ENCODE data around the gene PATL1.

Gene PATL1

GRCh38 chr11:59615637-59616395 is 53.0 kb downstream of the PATL1 start, which contains the start of gene OSBP:
OSBP (minus strand) TSS chr11:59615774; CDS start chr11:59615664, 110 bp downstream.
- peak; percentile 86 to 94 for DNase-seq (ENCODE audit: low read depth in 2 of 2)

- peak; percentile 27 to 38 for DNase-seq (ENCODE audit: low read depth in 2 of 2)
These were observed 53.7 kb downstream of the PATL1 start for GRCh38 chr11:59615120-59615636.

DNA sequence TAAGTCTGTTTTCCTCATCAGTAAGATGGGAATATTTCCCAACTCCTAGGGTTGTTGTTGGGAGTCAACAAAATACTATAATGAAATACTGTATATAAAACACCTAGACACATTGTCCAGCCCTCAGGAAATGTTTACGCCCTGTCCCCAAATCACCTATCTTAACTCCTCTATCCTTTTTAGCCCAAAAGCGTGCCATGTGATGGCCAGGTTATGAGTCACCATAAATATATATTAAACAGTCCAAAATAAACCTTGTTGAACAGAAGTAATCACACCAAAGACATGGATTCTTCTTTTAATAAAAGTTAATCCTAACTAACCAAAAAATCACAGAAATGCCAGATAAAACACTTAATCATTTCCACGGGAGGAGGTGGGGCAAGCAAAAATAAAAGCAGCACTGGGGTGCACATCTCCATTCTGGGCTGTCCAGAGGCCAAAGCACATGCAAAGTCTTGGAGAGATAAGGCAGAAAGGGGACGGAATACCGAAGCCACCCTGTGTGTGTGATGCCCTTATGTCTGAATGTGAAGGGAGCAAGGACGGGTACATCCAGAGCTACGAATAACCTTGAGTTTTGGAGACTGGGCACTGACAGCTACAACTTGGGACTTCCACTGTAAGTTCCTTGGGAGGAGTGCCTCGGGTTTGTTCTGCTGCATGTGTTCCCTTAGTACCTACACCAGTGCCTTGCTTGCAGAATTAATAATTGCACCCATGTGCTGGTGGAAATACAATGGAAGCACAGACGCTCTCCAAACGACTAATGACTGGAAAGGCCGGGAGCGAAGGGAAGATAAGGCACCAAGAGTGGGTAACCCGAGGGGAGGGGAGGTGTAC is 54.3 kb downstream of the PATL1 start:
- no peak for DNase-seq (ENCODE audit: low read depth in 2 of 2)

DNA sequence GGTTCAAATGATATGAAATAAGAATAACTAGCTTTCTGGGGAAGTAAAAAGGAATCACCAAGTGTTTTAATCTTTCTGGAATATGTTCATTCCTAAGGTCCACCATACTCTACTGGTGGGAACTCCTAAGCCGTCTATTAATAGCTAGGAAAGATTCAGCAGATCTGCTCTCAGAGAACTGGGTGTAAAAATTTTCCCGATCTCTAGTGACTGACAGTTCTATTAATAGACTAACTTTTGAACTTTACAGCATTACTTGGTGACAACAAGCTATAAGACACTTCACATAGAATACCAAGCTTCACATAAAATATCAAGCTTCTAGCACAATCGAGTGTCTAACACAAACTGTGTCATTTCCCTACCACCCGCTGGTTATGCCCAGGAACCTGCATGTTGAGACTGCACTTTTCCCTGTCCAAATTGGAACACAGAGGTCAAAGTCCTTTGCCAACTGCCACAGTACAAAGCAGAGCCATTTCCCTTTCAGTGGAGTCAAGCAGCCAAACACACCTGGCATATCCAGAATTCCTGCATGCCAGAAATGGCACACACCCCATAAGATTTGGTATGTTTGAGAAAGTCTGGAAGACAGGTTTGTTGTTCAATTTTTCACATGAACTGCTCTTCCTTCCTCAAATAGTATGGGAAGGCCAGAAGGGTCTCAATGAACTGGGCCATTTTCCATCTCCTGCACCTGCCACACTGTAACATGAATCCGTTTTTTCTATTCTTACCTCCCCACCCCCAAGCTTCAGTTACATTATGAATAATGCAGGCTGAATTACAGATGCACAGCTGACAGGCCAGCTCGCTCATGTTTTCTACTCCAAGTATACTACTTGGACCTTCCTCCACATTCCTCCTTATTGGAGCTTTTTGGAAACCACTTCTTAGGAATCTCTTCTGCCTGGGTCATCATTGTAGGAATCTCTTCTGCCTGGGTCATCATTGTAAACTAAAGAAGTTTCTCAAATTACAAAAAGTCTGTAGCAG is 57.0 kb downstream of the PATL1 start:
- no peak for DNase-seq (ENCODE audit: low read depth in 2 of 2)

GRCh38 chr11:59610289-59610688 is 58.5 kb downstream of the PATL1 start:
- no peak for DNase-seq (ENCODE audit: low read depth in 2 of 2)

DNA sequence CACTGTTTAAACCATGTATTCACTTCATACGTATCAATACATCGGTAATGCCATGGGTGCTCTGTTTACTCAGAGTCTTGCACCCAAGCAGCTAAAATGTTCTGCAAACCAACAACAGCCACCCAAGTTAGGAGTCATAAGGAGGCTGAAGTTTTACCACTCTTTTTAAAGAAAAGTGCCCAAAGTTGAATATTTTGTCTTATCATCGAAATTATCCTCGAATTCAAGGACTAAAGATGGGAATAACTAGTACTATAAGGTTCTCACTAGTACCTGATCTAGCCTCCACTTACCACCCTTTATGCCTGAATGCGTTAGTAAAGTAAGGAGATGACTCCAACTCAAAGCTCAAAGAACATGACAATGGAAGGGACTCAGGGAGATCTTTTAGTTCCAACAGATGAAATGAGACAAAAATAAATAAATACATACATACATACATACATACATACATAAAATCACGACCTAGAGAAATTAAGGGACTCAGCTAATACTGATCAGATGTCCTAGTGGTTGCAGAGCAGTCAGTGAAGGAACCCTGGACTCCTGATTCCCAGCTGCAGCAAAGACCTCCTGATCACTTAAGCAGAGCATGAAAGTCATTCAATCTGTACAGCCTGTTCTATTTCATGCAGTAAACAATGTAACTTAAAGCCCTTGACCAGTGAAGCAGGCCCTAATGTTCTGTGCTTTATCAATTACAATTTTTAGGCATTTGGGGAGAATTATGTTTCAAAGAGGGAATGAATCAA is 61.0 kb downstream of the PATL1 start:
- DNase-seq (ENCODE audit: low read depth in 2 of 2): no peak

- DNase-seq (ENCODE audit: low read depth in 2 of 2): no peak
These were observed 66.4 kb downstream of the PATL1 start for GRCh38 chr11:59602432-59602831.

DNA sequence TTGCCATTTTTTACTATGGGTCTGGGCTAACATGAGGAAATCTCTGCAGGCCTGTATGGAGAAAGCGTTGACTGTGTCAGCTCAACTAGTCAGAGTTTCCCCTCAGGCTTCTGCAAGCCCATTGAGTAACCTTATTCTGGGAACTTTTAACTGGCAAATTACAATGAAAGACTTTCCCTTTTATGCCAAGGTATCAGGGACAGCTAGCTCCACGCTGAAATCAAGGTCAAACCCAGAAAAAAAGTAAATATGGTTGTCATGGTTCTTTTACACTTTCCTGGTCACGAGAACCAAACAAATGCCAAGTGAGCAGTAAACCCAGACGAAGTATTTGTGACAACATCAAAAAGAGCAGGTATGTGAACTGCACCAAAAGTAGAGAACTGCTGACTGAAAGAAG is 67.0 kb downstream of the PATL1 start:
- DNase-seq (ENCODE audit: low read depth in 2 of 2): no peak

GRCh38 chr11:59600636-59601035 is 68.2 kb downstream of the PATL1 start:
- no peak for DNase-seq (ENCODE audit: low read depth in 2 of 2)

GRCh38 chr11:59600234-59600633 is 68.6 kb downstream of the PATL1 start:
- DNase-seq (ENCODE audit: low read depth in 2 of 2): no peak

DNA sequence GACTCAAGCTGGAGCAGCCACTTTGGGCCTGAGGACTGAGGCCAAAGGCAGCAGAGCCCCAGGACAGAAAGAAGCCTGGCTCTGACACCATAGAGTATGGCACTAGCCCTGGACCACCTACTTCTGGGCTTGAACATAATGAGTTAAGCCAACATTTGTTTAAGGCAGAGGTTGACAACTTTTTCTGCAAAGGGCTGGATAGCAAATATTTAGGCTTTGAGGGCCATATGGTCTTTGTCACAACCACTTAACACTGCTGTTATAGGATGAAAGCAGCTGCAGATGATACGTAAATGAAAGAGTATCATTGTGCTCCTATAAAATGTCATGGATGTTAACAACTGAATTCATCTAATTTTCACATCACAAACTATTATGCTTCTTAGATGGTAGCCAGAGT is 69.9 kb downstream of the PATL1 start:
- no peak for DNase-seq (ENCODE audit: low read depth in 2 of 2)

All from stimulated activated CD8-positive, alpha-beta memory T cell treated with anti-CD3 and anti-CD28 coated beads, Interleukin-2, amount 100 ng/mL, for 48 hours (primary cell).